HepG2 (cell line): ENCODE results near the gene PLSCR5. TPM values are rescaled to one million over a fixed set of nuclear protein-coding genes. Genes with fewer than 3 reads are reported as not detected.

Experiments used
- AGO2 ChIP-seq: fragments of 200-400 bp; formaldehyde crosslinking; optimal IDR thresholded peaks from 2 replicates; pipeline ENCODE3; 2017; ENCODE audit warnings: mild to moderate bottlenecking, low read depth, low read length, moderate library complexity
- CCDC6 ChIP-seq: sonication (generic); formaldehyde crosslinking; IDR thresholded peaks from 2 replicates; pipeline ENCODE4 v1.8.1; 2022; ENCODE audit warnings: mild to moderate bottlenecking, missing genetic modification reagents, moderate library complexity
- DPF2 ChIP-seq: sonication (generic); formaldehyde crosslinking; IDR thresholded peaks from 2 replicates; pipeline ENCODE4 v1.4.0; 2020; ENCODE audit warnings: mild to moderate bottlenecking, low read depth, missing genetic modification reagents, borderline replicate concordance
- ERF ChIP-seq: IDR thresholded peaks from 2 replicates; pipeline ENCODE4 v1.6.1; 2018; ENCODE audit warnings: missing biosample characterization, missing genetic modification reagents
- EZH2 ChIP-seq: conservative IDR thresholded peaks from 2 replicates; pipeline ENCODE4 v1.6.1; 2012; ENCODE audit warnings: mild to moderate bottlenecking, low read depth, low read length, moderate library complexity
- FOXO4 ChIP-seq: sonication (generic); formaldehyde crosslinking; conservative IDR thresholded peaks from 2 replicates; pipeline ENCODE4 v1.8.1; 2023; ENCODE audit warnings: missing genetic modification reagents
- GZF1 ChIP-seq: sonication (generic); formaldehyde crosslinking; IDR thresholded peaks from 2 replicates; pipeline ENCODE4 v1.5.1; 2020; ENCODE audit warnings: mild to moderate bottlenecking, missing genetic modification reagents
- KDM6A ChIP-seq: IDR thresholded peaks from 2 replicates; pipeline ENCODE4 v1.6.1; 2016; ENCODE audit warnings: low read depth
- NBN ChIP-seq: fragments of 450-650 bp; conservative IDR thresholded peaks from 2 replicates; pipeline ENCODE4 v1.6.1; 2017
- SALL2 ChIP-seq: sonication (generic); formaldehyde crosslinking; IDR thresholded peaks from 2 replicates; pipeline ENCODE4 v1.8.1; 2023; ENCODE audit warnings: mild to moderate bottlenecking, missing genetic modification reagents, inconsistent platforms
- SMAD9 ChIP-seq: sonication (generic); formaldehyde crosslinking; IDR thresholded peaks from 2 replicates; pipeline ENCODE4 v1.5.1; 2020; ENCODE audit warnings: mild to moderate bottlenecking, missing genetic modification reagents
- SNAPC2 ChIP-seq: sonication (generic); formaldehyde crosslinking; IDR thresholded peaks from 2 replicates; pipeline ENCODE4 v1.8.1; 2022; ENCODE audit warnings: mild to moderate bottlenecking, missing genetic modification reagents
- SYNCRIP ChIP-seq: fragments of 200-400 bp; formaldehyde crosslinking; IDR thresholded peaks from 2 replicates; pipeline ENCODE4 v1.6.1; 2018; ENCODE audit warnings: mild to moderate bottlenecking, low read depth, low read length; ENCODE audit not compliant: insufficient read depth
- TCF7L2 ChIP-seq: IDR thresholded peaks from 2 replicates; pipeline ENCODE4 v1.6.1; 2011; ENCODE audit warnings: mild to moderate bottlenecking, low read depth, low read length, moderate library complexity
- ZBTB3 ChIP-seq: sonication (generic); formaldehyde crosslinking; IDR thresholded peaks from 2 replicates; pipeline ENCODE4 v1.4.0; 2020; ENCODE audit warnings: low read depth, mild to moderate bottlenecking, moderate library complexity, missing genetic modification reagents, borderline replicate concordance
- ZNF138 ChIP-seq: sonication (generic); formaldehyde crosslinking; IDR thresholded peaks from 2 replicates; pipeline ENCODE4 v1.5.0; 2020; ENCODE audit warnings: mild to moderate bottlenecking, low read depth, missing genetic modification reagents
- ZNF317 ChIP-seq: sonication (generic); formaldehyde crosslinking; IDR thresholded peaks from 2 replicates; pipeline ENCODE4 v1.5.0; 2020; ENCODE audit warnings: mild to moderate bottlenecking, missing genetic modification reagents
- ZNF598 ChIP-seq: sonication (generic); formaldehyde crosslinking; IDR thresholded peaks from 2 replicates; pipeline ENCODE4 v1.5.1; 2020; ENCODE audit warnings: mild to moderate bottlenecking, missing genetic modification reagents, borderline replicate concordance
- ZNF660 ChIP-seq: sonication (generic); formaldehyde crosslinking; IDR thresholded peaks from 2 replicates; pipeline ENCODE4 v1.5.1; 2020; ENCODE audit warnings: mild to moderate bottlenecking, low read depth, missing genetic modification reagents, borderline replicate concordance
- ZNF703 ChIP-seq: sonication (generic); formaldehyde crosslinking; IDR thresholded peaks from 2 replicates; pipeline ENCODE4 v1.5.1; 2020; ENCODE audit warnings: missing genetic modification reagents, mild to moderate bottlenecking, moderate library complexity, borderline replicate concordance
- ZNF800 ChIP-seq: sonication (generic); formaldehyde crosslinking; IDR thresholded peaks from 2 replicates; pipeline ENCODE4 v1.4.0; 2020; ENCODE audit warnings: missing genetic modification reagents
- polyA plus RNA-seq, 8 experiments: library from polyadenylated mRNA; depleted of rRNA in 3 of 8; stranded (reverse) in 7 of 8; unstranded in 1 of 8; fragments of >200 nt; fragmentation: Illumina TruSeq in 4 of 8; extraction: Trizol in 4 of 8; gene quantifications; 2 replicates each; pipeline versions ENCODE4 v1.2.1 to v1.2.3, GENCODE V29; 2011 to 2016; ENCODE audit warnings: low read depth in 4 of 8, missing spikeins in 1 of 8, mixed read lengths in 1 of 8; ENCODE audit not compliant: insufficient read depth in 1 of 8
- total RNA-seq, 5 experiments: library from RNA; depleted of rRNA; stranded (reverse); fragments of >200 nt; fragmentation: Illumina TruSeq; extraction: Trizol; gene quantifications; 2 replicates each; pipeline ENCODE4 v1.2.3, GENCODE V29; 2016; ENCODE audit warnings: low read depth in 1 of 5
- TF ChIP-seq, protein P1 (sequence below): sonication (generic); formaldehyde crosslinking; IDR thresholded peaks from 2 replicates; pipeline ENCODE4 v1.4.0; 2020; ENCODE audit warnings: missing genetic modification reagents
- TF ChIP-seq, protein P2 (sequence below): sonication (generic); formaldehyde crosslinking; IDR thresholded peaks from 2 replicates; pipeline ENCODE4 v1.4.0; 2020; ENCODE audit warnings: low read depth, mild to moderate bottlenecking, missing genetic modification reagents
- TF ChIP-seq, protein P3 (sequence below): sonication (generic); formaldehyde crosslinking; IDR thresholded peaks from 2 replicates; pipeline ENCODE4 v1.4.0; 2020; ENCODE audit warnings: missing genetic modification reagents, borderline replicate concordance

PLSCR5 gene
- total and polyA plus RNA-seq, 2 of the 13 experiments (the other 11 are each of a cell fraction or from before 2014, with no cell fraction given): 0.50 TPM; not detected in 1

DNA sequence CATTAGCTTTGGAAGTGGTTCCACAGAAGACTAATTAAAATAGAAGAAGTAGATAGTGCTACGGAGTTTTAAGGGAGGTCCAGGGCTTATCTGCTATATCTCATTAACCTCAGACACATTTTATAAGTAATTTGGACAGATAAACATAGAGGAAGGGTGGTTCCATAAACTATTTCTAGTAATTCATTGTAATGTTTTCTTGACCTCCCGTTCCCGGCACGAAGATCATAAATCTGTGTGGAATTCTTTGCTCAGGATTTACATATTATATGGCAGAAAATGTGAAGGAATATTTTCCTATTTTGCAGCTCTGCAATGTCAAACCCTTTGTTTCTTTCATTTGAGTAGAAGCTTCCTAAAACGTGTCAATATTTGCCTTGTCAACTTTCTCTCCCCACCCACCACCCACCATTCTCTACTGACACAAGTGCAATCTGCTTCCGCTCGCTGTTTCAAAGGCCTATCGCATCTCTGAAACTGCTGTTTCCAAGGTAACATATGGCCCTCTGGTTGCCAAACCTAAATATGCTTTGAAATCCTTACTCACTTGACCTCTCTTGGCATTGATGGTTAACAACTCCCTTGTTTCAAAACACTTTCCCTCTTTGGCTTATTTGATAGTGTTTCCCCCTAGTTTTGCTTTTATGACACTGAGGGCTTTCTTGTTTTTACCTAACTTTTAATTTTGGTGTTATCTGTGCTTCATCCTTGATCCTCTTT, 21.4 kb upstream of the PLSCR5 start (continued):
- TF ChIP-seq ZBTB3 (CRISPR knock-in tag) (no peak), SMAD9 (no peak), ZNF138 (CRISPR knock-in tag) (no peak), CCDC6 (CRISPR knock-in tag) (peak; percentile 44; the same call in 1 of the 2 replicates), AGO2 (no peak), ZNF800 (CRISPR knock-in tag) (no peak), KDM6A (peak; percentile 92), ERF (CRISPR knock-in tag) (peak; percentile 95), FOXO4 (CRISPR knock-in tag) (no peak), ZNF317 (CRISPR knock-in tag) (peak; percentile 79), SYNCRIP (no peak), ZNF598 (CRISPR knock-in tag) (no peak), SNAPC2 (CRISPR knock-in tag) (no peak), EZH2 (no peak), DPF2 (CRISPR knock-in tag) (peak; percentile 88), TCF7L2 (peak; percentile 54; the same call in 1 of the 2 replicates), ZNF703 (no peak), GZF1 (CRISPR knock-in tag) (no peak), SALL2 (CRISPR knock-in tag) (no peak), NBN (no peak), ZNF660 (CRISPR knock-in tag) (no peak)
- TF ChIP-seq, protein P1, sequence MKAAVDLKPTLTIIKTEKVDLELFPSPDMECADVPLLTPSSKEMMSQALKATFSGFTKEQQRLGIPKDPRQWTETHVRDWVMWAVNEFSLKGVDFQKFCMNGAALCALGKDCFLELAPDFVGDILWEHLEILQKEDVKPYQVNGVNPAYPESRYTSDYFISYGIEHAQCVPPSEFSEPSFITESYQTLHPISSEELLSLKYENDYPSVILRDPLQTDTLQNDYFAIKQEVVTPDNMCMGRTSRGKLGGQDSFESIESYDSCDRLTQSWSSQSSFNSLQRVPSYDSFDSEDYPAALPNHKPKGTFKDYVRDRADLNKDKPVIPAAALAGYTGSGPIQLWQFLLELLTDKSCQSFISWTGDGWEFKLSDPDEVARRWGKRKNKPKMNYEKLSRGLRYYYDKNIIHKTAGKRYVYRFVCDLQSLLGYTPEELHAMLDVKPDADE (CRISPR knock-in tag): no peak
- TF ChIP-seq, protein P2, sequence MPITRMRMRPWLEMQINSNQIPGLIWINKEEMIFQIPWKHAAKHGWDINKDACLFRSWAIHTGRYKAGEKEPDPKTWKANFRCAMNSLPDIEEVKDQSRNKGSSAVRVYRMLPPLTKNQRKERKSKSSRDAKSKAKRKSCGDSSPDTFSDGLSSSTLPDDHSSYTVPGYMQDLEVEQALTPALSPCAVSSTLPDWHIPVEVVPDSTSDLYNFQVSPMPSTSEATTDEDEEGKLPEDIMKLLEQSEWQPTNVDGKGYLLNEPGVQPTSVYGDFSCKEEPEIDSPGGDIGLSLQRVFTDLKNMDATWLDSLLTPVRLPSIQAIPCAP: no peak
- TF ChIP-seq, protein P3, sequence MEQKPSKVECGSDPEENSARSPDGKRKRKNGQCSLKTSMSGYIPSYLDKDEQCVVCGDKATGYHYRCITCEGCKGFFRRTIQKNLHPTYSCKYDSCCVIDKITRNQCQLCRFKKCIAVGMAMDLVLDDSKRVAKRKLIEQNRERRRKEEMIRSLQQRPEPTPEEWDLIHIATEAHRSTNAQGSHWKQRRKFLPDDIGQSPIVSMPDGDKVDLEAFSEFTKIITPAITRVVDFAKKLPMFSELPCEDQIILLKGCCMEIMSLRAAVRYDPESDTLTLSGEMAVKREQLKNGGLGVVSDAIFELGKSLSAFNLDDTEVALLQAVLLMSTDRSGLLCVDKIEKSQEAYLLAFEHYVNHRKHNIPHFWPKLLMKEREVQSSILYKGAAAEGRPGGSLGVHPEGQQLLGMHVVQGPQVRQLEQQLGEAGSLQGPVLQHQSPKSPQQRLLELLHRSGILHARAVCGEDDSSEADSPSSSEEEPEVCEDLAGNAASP (CRISPR knock-in tag): peak; percentile 92
